Ovary (tissue), 9 donors: ENCODE results near the gene PPFIA2. TPM values are rescaled to one million over a fixed set of nuclear protein-coding genes. Genes with fewer than 3 reads are reported as not detected.

Experiments used
- DNase-seq, 5 donors: peaks; one replicate each; pipeline ENCODE4 v3.0.0-alpha.2; 2019 to 2020
- H3K27ac ChIP-seq, 2 donors: fragments of 200-600 bp; one replicate each; pipeline versions ENCODE4 v1.5.1 to v1.8.0; 2019 to 2022
- H3K27me3 ChIP-seq: fragments of 200-600 bp; one replicate; pipeline ENCODE4 v1.8.0; 2022
- H3K36me3 ChIP-seq: fragments of 200-600 bp; sonication (generic); one replicate; pipeline ENCODE4 v1.5.1; 2019
- H3K4me1 ChIP-seq: one replicate; pipeline ENCODE4 v1.8.1; 2013; ENCODE audit warnings: mild to moderate bottlenecking, moderate library complexity; ENCODE audit not compliant: insufficient read depth
- H3K4me3 ChIP-seq: fragments of 200-600 bp; sonication (generic); one replicate; pipeline ENCODE4 v1.5.1; 2017
- H3K9me3 ChIP-seq, 2 donors: fragments of 200-600 bp in 1 of 2; sonication (generic) in 1 of 2; one replicate each; pipeline versions ENCODE4 v1.5.1 to v1.8.1; 2013 to 2019; ENCODE audit warnings: mild to moderate bottlenecking in 1 of 2, moderate library complexity in 1 of 2
- CTCF ChIP-seq, 3 donors: fragments of 450-650 bp in 2 of 3; fragments of 200-600 bp in 1 of 3; IDR thresholded peaks; one replicate each; pipeline versions ENCODE4 v1.5.1 to v1.8.0; 2016 to 2022; ENCODE audit warnings: antibody characterized with exemption in 3 of 3, mild to moderate bottlenecking in 1 of 3
- EP300 ChIP-seq: sonication (generic); formaldehyde crosslinking; IDR thresholded peaks from one replicate; pipeline ENCODE4 v1.6.1; 2017; ENCODE audit warnings: antibody characterized with exemption
- POLR2A ChIP-seq: fragments of 450-650 bp; IDR thresholded peaks from one replicate; pipeline ENCODE4 v1.6.1; 2017; ENCODE audit warnings: antibody characterized with exemption, mild to moderate bottlenecking, moderate library complexity
- WGBS, 3 donors: extraction: QIAGEN DNeasy Blood & Tissue Kit in 1 of 3; methylation state at CpG; one replicate each; pipeline versions ENCODE4 v1.1.5 to v1.1.7; 2013 to 2017; 5-methylcytosine and 5-hydroxymethylcytosine counted together
- intact Hi-C, 4 donors: fragments of 100-400 bp; cut with DNase I; formaldehyde crosslinking; loops; one replicate each; pipeline versions ENCODE4 v1.11.0 to v1.15.1; 2022 to 2023
- polyA plus RNA-seq, 2 donors: library from polyadenylated mRNA; stranded (reverse); fragments of 200-250 nt in 1 of 2; fragments of 350-450 nt in 1 of 2; fragmentation: Illumina TruSeq in 1 of 2; extraction: RNeasy Lipid Tissue Mini Kit (QIAGEN cat#74804) in 1 of 2; gene quantifications; one replicate each; pipeline ENCODE4 v1.2.3, GENCODE V29; 2013 to 2014
- total RNA-seq, 7 donors: library from RNA; depleted of rRNA in 2 of 7; stranded (reverse); fragments of >200 nt in 2 of 7; fragmentation: NEBNext Ultra II Directional in 3 of 7; extraction: Animal tissue kit (Norgen Biotek cat#: 25700) in 3 of 7; gene quantifications; one replicate each; pipeline versions ENCODE4 v1.1.0 to v1.2.4, GENCODE V29; 2016 to 2023
- donor health status: DM: no; HTN: no; CAD: no; lungs with moderate emphysema.
- donor health status: DM: no; HTN: no; CAD: no.
- donor health status: Bipolar disorder and iron deficiency.
- donor health status: DM: yes; HTN: yes; CAD: no.
- donor health status: DM: no; HTN: no; CAD: no.
- donor health status: DM: yes; HTN: yes; CAD: no.

The PPFIA2 gene
- total and polyA plus RNA-seq, 9 donors, result 0.99 to 8.3 (median 3.4) TPM

- TF ChIP-seq POLR2A (no peak), CTCF (IDR thresholded peaks at IDR 0.05) (no peak), EP300 (no peak)
- Histone ChIP-seq H3K4me1 (peaks cover 3% of the 10 kb centered on the region), H3K27ac (no peak overlapping the region), H3K4me3 (no peak overlapping the region), H3K9me3 (no peaks in the 10 kb centered on the region), H3K36me3 (no peaks in the 10 kb centered on the region), H3K27me3 (no peaks in the 10 kb centered on the region)
- intact Hi-C loops, result no loop called here
- 6 to 8% (median 6%) methylated on average over 2 of the region's 2 CpGs for WGBS, 3 donors
- no peak for DNase-seq
These were observed 513.7 kb downstream of the PPFIA2 start for GRCh38 chr12:81245458-81245857.

- Histone ChIP-seq H3K27ac (no peak overlapping the region), H3K27me3 (no peaks in the 10 kb centered on the region), H3K9me3 (no peaks in the 10 kb centered on the region), H3K4me1 (no peaks in the 10 kb centered on the region), H3K4me3 (no peak overlapping the region), H3K36me3 (no peaks in the 10 kb centered on the region)
- DNase-seq, result no peak
- intact Hi-C loops, result no loop called here
- 63 to 77% (median 77%) methylated on average over 3 of the region's 3 CpGs for WGBS, 3 donors
- TF ChIP-seq POLR2A (no peak), EP300 (no peak), CTCF (IDR thresholded peaks at IDR 0.05) (no peak)
These were observed 527.4 kb downstream of the PPFIA2 start for GRCh38 chr12:81231574-81232368.

DNA sequence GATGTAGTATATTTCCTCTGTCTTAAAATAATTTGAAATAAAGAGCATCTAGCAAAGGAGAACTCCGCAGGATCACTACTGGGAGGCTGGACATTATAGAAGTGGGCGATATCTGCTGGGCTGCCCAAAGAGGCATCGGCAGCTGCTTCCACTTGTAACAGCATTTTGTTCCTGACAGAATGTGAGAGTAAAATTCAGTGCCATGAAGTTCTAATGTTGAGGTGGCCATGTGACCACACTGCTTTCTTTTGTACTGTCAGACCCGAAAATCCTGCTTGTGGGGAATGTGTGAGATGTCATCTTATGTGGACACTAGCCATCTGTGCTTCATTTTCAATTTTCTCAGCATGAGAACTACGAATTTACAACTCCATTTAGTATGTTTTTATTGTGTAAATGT, 529.4 kb downstream of the PPFIA2 start:
- intact Hi-C loops, result no loop called here
- H3K4me1 ChIP-seq, result no peaks in the 10 kb centered on the region
- H3K27ac ChIP-seq, result no peak overlapping the region
- TF ChIP-seq POLR2A (no peak), EP300 (no peak), CTCF (IDR thresholded peaks at IDR 0.05) (no peak)
- no peak overlapping the region for H3K4me3 ChIP-seq
- H3K27me3 ChIP-seq, result no peaks in the 10 kb centered on the region
- no peak for DNase-seq
- no peaks in the 10 kb centered on the region for H3K36me3 ChIP-seq
- no peaks in the 10 kb centered on the region for H3K9me3 ChIP-seq
- WGBS, 3 donors, result 56 to 65% (median 62%) methylated on average over 5 of the region's 5 CpGs

- no peaks in the 10 kb centered on the region for H3K9me3 ChIP-seq
- WGBS, 3 donors, result 96 to 98% (median 97%) methylated on average over 6 of the region's 6 CpGs
These were observed 534.5 kb downstream of the PPFIA2 start for GRCh38 chr12:81224626-81225025.

More at GRCh38 chr12:81224626-81225025, 534.5 kb downstream of the PPFIA2 start:
- H3K27me3 ChIP-seq, result no peaks in the 10 kb centered on the region
- H3K27ac ChIP-seq, result no peak overlapping the region
- no peaks in the 10 kb centered on the region for H3K36me3 ChIP-seq
- DNase-seq, result no peak
- no peak overlapping the region for H3K4me3 ChIP-seq
- TF ChIP-seq EP300 (no peak), CTCF (IDR thresholded peaks at IDR 0.05) (no peak), POLR2A (no peak)
- intact Hi-C loops, result no loop called here
- H3K4me1 ChIP-seq, result peaks cover 2% of the 10 kb centered on the region
